ENCODE measurements around the gene TRIM51. TPM values are rescaled to one million over a fixed set of nuclear protein-coding genes. Genes with fewer than 3 reads are reported as not detected.

Gene TRIM51
- total RNA-seq: not detected in 2 replicates

GRCh38 chr11:55882997-55883396 lies at the start of gene TRIM51:
TRIM51 (plus strand) TSS chr11:55883297; CDS start chr11:55885429, 2,132 bp downstream.

DNA sequence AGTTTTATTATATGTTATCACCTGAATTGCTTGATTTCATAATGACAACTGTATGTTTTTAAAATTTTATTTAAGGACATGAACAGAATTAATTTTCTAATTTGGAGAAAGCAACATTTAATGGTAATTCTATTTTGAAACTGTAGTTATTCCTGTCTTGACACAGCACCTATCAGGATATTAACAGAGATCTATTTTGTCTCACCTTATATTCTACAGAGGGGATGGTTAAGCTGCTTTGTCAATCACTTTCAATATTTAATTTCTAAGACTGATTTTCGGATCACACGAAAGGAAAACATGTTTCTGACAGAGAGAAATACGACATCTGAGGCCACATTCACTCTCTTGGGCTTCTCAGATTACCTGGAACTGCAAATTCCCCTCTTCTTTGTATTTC lies 44.6 kb upstream of the TRIM51 start, which contains the start of gene OR5D16:
TSS of gene OR5D16 (plus strand) at position 301 of the 400 bp plus-strand sequence. CDS start at position 301, 0 bp downstream.

DNA sequence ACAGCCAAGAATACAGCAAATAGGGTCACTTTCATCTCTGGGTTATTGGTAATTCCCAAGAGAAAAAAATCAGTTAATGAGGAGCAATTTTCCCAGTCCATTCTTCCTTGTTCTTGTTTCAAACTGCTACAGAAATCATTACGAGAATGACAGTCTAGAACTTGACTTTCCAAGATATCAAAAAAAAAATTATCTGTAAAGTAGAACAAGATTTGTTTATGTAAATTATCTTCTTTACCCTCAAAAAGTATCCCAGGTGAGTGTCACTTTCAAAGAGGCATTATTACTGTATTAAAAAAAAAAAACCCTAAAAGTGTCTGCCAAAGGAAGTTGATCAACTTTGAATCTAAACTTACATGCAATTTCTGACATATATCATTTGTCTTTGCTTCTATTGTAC lies 31.4 kb downstream of the TRIM51 start, which contains the start of gene OR5W2:
TSS of gene OR5W2 (minus strand) at position 101 of the 400 bp plus-strand sequence. CDS start at position 101, 0 bp downstream.

DNA sequence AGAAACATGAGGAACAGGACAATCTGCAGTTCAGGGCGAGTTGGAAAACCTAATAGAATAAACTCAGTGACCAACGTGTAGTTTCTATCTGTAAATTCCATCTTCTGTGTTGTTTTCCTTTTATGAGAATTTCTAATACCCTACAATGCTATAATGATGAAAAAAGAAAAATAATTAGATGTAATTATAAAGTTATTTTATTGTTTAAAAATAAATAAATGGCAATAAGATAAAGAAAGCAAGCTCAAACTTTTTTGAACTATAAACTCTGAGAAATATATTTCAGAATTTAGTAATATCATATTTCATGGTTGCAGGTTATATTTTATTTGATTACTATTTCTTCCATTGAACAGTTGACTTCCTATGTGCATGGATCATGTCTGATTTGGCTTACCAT lies 53.2 kb downstream of the TRIM51 start, which contains the start of gene OR5I1:
TSS of gene OR5I1 (minus strand) at position 101 of the 400 bp plus-strand sequence. CDS start at position 101, 0 bp downstream.

Small RNA genes within 50 kb of the gene (small RNA-seq; reads per million reads assigned to genes)
- not detected for gene AC036111.3 (ENCODE audit: low replicate concordance)

Other genes with a start within 250 kb of the TRIM51 start
- gene OR4P4, start 248.2 kb upstream of the TRIM51 start, total RNA-seq: not detected in 2 replicates
- gene OR4S2, start 235.0 kb upstream of the TRIM51 start, total RNA-seq: not detected in 2 replicates
- not detected in 2 replicates for gene OR4C6, start 221.1 kb upstream of the TRIM51 start, total RNA-seq
- gene OR5D13, start 109.9 kb upstream of the TRIM51 start, total RNA-seq: not detected in 2 replicates
- not detected in 2 replicates for gene OR5D14, start 87.7 kb upstream of the TRIM51 start, total RNA-seq
- not detected in 2 replicates for gene OR5L1, start 71.9 kb upstream of the TRIM51 start, total RNA-seq
- not detected in 2 replicates for gene OR5D18, start 63.7 kb upstream of the TRIM51 start, total RNA-seq
- not detected in 2 replicates for gene OR5L2, start 56.1 kb upstream of the TRIM51 start, total RNA-seq
- not detected in 2 replicates for gene OR5D16, start 44.5 kb upstream of the TRIM51 start, total RNA-seq
- gene OR5W2, start 31.3 kb downstream of the TRIM51 start, total RNA-seq: not detected in 2 replicates
- gene OR5I1, start 53.1 kb downstream of the TRIM51 start, total RNA-seq: not detected in 2 replicates
- not detected in 2 replicates for gene OR10AG1, start 86.6 kb downstream of the TRIM51 start, total RNA-seq
- not detected in 2 replicates for gene OR5F1, start 111.3 kb downstream of the TRIM51 start, total RNA-seq
- not detected in 2 replicates for gene OR5AS1, start 144.4 kb downstream of the TRIM51 start, total RNA-seq
- not detected in 2 replicates for gene OR8I2, start 210.0 kb downstream of the TRIM51 start, total RNA-seq
- gene OR8H2, start 220.4 kb downstream of the TRIM51 start, total RNA-seq: not detected in 2 replicates
- not detected in 2 replicates for gene OR8H3, start 239.1 kb downstream of the TRIM51 start, total RNA-seq